Ovary (tissue), 3 donors: ENCODE results near the gene VPS4A.

ENCODE experiments used
- EP300 ChIP-seq: sonication (generic); formaldehyde crosslinking; IDR thresholded peaks from one replicate; pipeline ENCODE4 v1.6.1; 2017; ENCODE audit warnings: antibody characterized with exemption
- POLR2A ChIP-seq: fragments of 450-650 bp; IDR thresholded peaks from one replicate; pipeline ENCODE4 v1.6.1; 2017; ENCODE audit warnings: antibody characterized with exemption, mild to moderate bottlenecking, moderate library complexity
- TF ChIP-seq, protein P1 (sequence below), 3 donors: fragments of 450-650 bp in 2 of 3; fragments of 200-600 bp in 1 of 3; IDR thresholded peaks; one replicate each; pipeline versions ENCODE4 v1.5.1 to v1.8.0; 2016 to 2022; ENCODE audit warnings: antibody characterized with exemption in 3 of 3, mild to moderate bottlenecking in 1 of 3
- donor health status: DM: no; HTN: no; CAD: no.

DNA sequence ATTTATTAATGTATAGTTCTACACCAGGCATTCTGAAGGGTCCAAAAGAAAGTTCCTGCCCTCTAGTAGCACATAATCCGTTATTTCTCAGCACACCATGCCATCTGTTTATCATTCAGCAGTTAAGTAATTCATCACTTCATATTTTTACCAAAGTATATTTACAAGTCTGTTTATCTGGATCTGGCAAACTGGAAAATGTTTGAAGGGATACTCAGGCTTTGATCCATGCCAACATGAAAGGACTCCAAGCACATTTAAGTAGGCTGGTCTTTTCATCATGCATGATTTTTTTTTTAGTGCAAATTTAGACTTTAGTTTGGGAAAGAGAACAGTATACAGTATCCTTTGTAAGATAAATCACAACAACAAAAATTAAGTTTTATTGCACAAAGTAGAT is 4.1 kb upstream of the VPS4A start:
- TF ChIP-seq, protein P1, sequence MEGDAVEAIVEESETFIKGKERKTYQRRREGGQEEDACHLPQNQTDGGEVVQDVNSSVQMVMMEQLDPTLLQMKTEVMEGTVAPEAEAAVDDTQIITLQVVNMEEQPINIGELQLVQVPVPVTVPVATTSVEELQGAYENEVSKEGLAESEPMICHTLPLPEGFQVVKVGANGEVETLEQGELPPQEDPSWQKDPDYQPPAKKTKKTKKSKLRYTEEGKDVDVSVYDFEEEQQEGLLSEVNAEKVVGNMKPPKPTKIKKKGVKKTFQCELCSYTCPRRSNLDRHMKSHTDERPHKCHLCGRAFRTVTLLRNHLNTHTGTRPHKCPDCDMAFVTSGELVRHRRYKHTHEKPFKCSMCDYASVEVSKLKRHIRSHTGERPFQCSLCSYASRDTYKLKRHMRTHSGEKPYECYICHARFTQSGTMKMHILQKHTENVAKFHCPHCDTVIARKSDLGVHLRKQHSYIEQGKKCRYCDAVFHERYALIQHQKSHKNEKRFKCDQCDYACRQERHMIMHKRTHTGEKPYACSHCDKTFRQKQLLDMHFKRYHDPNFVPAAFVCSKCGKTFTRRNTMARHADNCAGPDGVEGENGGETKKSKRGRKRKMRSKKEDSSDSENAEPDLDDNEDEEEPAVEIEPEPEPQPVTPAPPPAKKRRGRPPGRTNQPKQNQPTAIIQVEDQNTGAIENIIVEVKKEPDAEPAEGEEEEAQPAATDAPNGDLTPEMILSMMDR (IDR thresholded peaks at IDR 0.05), result no peak
- TF ChIP-seq EP300, result no peak
- no peak for TF ChIP-seq POLR2A
